ENCODE data around the gene RP9. TPM values are rescaled to one million over a fixed set of nuclear protein-coding genes. Genes with fewer than 3 reads are reported as not detected.

The RP9 gene
- total RNA-seq, 1 donor from 2014 or later: 21.2 TPM

DNA sequence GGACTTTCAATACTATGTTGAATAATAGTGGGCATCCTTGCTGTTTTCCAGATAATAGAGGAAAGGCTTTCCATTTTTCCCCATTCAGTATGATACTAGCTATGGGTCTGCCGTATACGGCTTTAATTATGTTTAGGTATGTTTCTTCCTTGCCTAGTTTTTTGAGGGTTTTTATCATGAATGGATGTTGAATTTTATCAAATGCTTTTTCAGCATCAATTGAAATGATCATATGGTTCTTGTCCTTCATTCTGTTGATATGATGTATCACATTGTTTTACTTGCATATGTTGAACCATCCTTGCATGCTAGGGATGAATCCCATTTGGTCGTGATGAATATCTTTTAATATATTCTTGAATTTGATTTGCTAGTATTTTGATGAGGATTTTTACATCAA is 9.2 kb upstream of the RP9 start:
- H3K9me3 Mint-ChIP-seq: peaks cover 5% of the 10 kb centered on the region

DNA sequence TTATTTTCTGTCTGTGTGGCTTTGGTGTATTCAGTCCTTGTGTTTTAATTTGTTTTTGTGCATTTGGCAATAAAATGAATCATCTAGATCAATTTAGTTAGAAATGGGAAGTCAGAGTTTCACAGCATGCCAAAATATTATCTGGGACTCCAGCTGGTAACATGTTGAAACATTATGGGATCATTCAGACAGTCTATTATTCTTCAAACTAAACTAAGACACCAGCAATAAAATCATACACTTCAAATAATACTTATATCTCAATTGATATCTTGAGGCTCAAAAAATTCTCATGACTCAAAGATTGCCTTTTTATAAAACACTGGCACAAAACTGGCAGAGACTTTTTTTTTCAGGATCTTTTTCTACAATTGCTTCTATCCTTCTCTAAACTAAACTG is 5.8 kb upstream of the RP9 start:
- TF ChIP-seq, protein P1, sequence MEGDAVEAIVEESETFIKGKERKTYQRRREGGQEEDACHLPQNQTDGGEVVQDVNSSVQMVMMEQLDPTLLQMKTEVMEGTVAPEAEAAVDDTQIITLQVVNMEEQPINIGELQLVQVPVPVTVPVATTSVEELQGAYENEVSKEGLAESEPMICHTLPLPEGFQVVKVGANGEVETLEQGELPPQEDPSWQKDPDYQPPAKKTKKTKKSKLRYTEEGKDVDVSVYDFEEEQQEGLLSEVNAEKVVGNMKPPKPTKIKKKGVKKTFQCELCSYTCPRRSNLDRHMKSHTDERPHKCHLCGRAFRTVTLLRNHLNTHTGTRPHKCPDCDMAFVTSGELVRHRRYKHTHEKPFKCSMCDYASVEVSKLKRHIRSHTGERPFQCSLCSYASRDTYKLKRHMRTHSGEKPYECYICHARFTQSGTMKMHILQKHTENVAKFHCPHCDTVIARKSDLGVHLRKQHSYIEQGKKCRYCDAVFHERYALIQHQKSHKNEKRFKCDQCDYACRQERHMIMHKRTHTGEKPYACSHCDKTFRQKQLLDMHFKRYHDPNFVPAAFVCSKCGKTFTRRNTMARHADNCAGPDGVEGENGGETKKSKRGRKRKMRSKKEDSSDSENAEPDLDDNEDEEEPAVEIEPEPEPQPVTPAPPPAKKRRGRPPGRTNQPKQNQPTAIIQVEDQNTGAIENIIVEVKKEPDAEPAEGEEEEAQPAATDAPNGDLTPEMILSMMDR (conservative IDR thresholded peaks at IDR 0.05): no peak
- no peak for DNase-seq (ENCODE audit: extremely low spot score, unreplicated experiment)
- Mint-ChIP-seq H3K36me3 (no peaks in the 10 kb centered on the region), H3K9me3 (peaks cover 5% of the 10 kb centered on the region), H3K27ac (no peak overlapping the region), H3K27me3 (peaks cover 46% of the 10 kb centered on the region), H3K4me3 (no peak overlapping the region), H3K4me1 (ENCODE audit: unreplicated experiment) (peaks cover 3% of the 10 kb centered on the region)

More for the DNA sequence above, 9.2 kb upstream of the RP9 start:
- TF ChIP-seq, protein P1 (conservative IDR thresholded peaks at IDR 0.05): no peak
- no peak overlapping the region for H3K4me3 Mint-ChIP-seq
- H3K36me3 Mint-ChIP-seq: no peaks in the 10 kb centered on the region
- no peaks in the 10 kb centered on the region for H3K4me1 Mint-ChIP-seq (ENCODE audit: unreplicated experiment)
- peaks cover 32% of the 10 kb centered on the region for H3K27me3 Mint-ChIP-seq
- DNase-seq (ENCODE audit: extremely low spot score, unreplicated experiment): no peak
- no peak overlapping the region for H3K27ac Mint-ChIP-seq

DNA sequence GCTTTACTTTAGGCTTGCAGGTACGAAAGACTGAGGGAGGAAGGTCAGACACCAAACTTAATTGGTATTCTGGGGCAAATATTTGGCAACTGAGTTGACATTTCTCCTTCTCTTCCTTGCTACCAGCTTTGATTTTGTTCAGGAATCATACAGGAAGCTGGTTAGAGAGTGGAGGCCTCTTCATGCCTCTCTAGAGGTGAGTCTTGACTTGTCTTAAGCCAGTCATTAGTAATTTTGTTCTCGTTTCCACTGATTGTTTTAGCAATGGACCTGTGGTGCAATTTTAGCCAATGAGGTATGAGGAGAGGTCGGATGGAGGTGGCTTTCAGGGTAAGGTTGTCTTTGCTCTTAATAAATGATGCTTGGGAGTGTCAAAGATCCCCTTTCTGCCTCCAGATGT is 2.4 kb upstream of the RP9 start:
- TF ChIP-seq, protein P1 (conservative IDR thresholded peaks at IDR 0.05): no peak
- H3K4me1 Mint-ChIP-seq (ENCODE audit: unreplicated experiment): peaks cover 22% of the 10 kb centered on the region
- H3K27ac Mint-ChIP-seq: no peak overlapping the region
- DNase-seq (ENCODE audit: extremely low spot score, unreplicated experiment): no peak
- H3K9me3 Mint-ChIP-seq: no peaks in the 10 kb centered on the region
- H3K27me3 Mint-ChIP-seq: peaks cover 41% of the 10 kb centered on the region
- H3K4me3 Mint-ChIP-seq: no peak overlapping the region
- H3K36me3 Mint-ChIP-seq: no peaks in the 10 kb centered on the region

DNA sequence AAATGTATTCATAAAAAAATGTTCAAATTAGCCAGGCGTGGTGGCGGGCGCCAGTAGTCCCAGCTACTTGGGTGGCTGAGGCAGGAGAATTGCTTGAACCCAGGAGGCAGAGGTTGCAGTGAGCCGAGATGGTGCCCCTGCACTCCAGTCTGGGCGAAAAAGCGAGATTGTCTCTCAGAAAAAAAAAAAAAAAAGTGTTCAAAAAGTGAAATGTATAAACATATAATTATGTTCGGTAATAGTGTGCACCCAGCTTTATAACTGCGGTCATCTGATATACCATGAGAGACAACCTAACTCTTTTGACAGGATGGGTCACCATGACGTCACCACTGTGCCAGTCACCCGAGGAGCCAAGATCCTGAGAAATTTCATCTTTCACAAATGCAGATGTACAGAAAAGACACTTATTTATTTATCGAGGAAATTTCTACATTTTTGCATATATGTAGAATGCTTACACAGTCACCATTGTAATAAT is 594 bp upstream of the RP9 start:
- TF ChIP-seq, protein P1 (conservative IDR thresholded peaks at IDR 0.05): no peak
- Mint-ChIP-seq H3K36me3 (no peaks in the 10 kb centered on the region), H3K27me3 (peaks cover 27% of the 10 kb centered on the region), H3K9me3 (no peaks in the 10 kb centered on the region), H3K4me3 (peak overlapping the region; percentile 77), H3K4me1 (ENCODE audit: unreplicated experiment) (peaks cover 27% of the 10 kb centered on the region), H3K27ac (no peak overlapping the region)
- no peak for DNase-seq (ENCODE audit: extremely low spot score, unreplicated experiment)

DNA sequence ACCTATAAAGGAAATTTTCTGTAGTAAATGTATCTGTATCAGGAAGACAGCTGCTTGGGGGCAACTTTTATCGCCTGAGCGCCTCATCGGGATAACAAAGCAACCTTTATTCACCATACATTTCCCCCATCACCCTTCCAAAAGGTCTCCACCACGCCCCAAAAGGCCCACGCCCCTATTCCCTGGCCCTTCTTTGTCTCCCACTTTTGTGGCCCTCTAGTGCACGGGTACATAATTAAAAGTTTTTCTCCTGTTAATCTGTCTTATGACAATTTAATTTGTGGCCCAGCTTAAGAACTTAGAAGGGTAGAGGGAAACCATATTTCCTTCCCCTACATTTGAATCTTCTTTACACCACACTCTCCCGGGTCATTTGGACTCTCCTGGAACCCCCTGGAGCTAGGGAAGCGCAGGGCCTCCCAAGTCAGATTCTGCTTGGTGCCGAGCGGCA is 625 bp downstream of the RP9 start:
- H3K4me1 Mint-ChIP-seq (ENCODE audit: unreplicated experiment): peaks cover 27% of the 10 kb centered on the region

More for the DNA sequence above, 625 bp downstream of the RP9 start:
- no peak for DNase-seq (ENCODE audit: extremely low spot score, unreplicated experiment)
- Mint-ChIP-seq H3K9me3 (no peaks in the 10 kb centered on the region), H3K27ac (peak overlapping the region; percentile 79), H3K36me3 (no peaks in the 10 kb centered on the region), H3K4me3 (peak overlapping the region; percentile 90), H3K27me3 (peaks cover 21% of the 10 kb centered on the region)
- TF ChIP-seq, protein P1 (conservative IDR thresholded peaks at IDR 0.05): peak; percentile 37

All from type B pancreatic cell (in vitro differentiated cells).